GM06990 (cell line): Measurements from ENCODE around the gene BIRC7.
"Not testable (repeated sequence)": the region's sequence is repeated elsewhere in the genome, so short reads cannot be mapped to it uniquely, and the experiment has no call there.

ENCODE experiments used
- DNase-seq: peaks from one replicate; pipeline ENCODE4 v3.0.0-alpha.2; 2011; ENCODE audit not compliant: insufficient read length; ENCODE audit errors: extremely low read depth
- H3K27me3 ChIP-seq: replicated peaks from 2 replicates; pipeline ENCODE4 v1.6.0; 2011; ENCODE audit warnings: low read length; ENCODE audit not compliant: control insufficient read depth, insufficient read depth
- H3K36me3 ChIP-seq: 2 replicates; pipeline ENCODE4 v1.5.1; 2011; ENCODE audit warnings: low read length; ENCODE audit not compliant: control insufficient read depth, insufficient read depth
- H3K4me3 ChIP-seq: replicated peaks from 2 replicates; pipeline ENCODE4 v1.5.1; 2011; ENCODE audit warnings: low read depth, mild to moderate bottlenecking, control low read depth, low read length
- CTCF ChIP-seq: IDR thresholded peaks from 2 replicates; pipeline ENCODE4 v1.5.1; 2011; ENCODE audit warnings: low read length, control low read depth, mild to moderate bottlenecking, inconsistent platforms; ENCODE audit not compliant: insufficient read depth, poor library complexity, severe bottlenecking

Gene BIRC7

GRCh38 chr20:63219866-63220521 lies 15.7 kb upstream of the BIRC7 start:
- H3K4me3 ChIP-seq, result no peak overlapping the region
- no peaks in the 10 kb centered on the region; the same call in 1 of the 2 replicates for H3K27me3 ChIP-seq
- no peaks in the 10 kb centered on the region for H3K36me3 ChIP-seq
- TF ChIP-seq CTCF, result no peak
- no peak for DNase-seq

- H3K27me3 ChIP-seq, result no peaks in the 10 kb centered on the region; the same call in 1 of the 2 replicates
- no peak for DNase-seq
- H3K36me3 ChIP-seq, result no peaks in the 10 kb centered on the region
- TF ChIP-seq CTCF, result no peak
- H3K4me3 ChIP-seq, result no peak overlapping the region
Measured at GRCh38 chr20:63220696-63221399, 14.9 kb upstream of the BIRC7 start.

GRCh38 chr20:63221400-63222053 lies 14.2 kb upstream of the BIRC7 start:
- not testable (repeated sequence) for DNase-seq

GRCh38 chr20:63222541-63222940 lies 13.2 kb upstream of the BIRC7 start:
- no peaks in the 10 kb centered on the region for H3K36me3 ChIP-seq
- no peaks in the 10 kb centered on the region; the same call in 1 of the 2 replicates for H3K27me3 ChIP-seq
- H3K4me3 ChIP-seq, result no peak overlapping the region
- DNase-seq, result no peak
- no peak for TF ChIP-seq CTCF

More at GRCh38 chr20:63221400-63222053, 14.2 kb upstream of the BIRC7 start:
- H3K27me3 ChIP-seq, H3K36me3 ChIP-seq, H3K4me3 ChIP-seq: not testable (repeated sequence)

GRCh38 chr20:63223121-63223825 lies 12.4 kb upstream of the BIRC7 start:
- no peaks in the 10 kb centered on the region for H3K36me3 ChIP-seq
- peak; percentile 87 for TF ChIP-seq CTCF
- DNase-seq, result no peak

More at GRCh38 chr20:63223121-63223825, 12.4 kb upstream of the BIRC7 start:
- Histone ChIP-seq H3K4me3 (no peak overlapping the region), H3K27me3 (no peaks in the 10 kb centered on the region; the same call in 1 of the 2 replicates)
